Endothelial cell of umbilical vein (primary cell): Measurements from ENCODE around the gene RNLS. TPM values are rescaled to one million over a fixed set of nuclear protein-coding genes. Genes with fewer than 3 reads are reported as not detected.

Source experiments
- BruUV-seq: library from RNA; stranded (reverse); fragments of 400-500 nt; replicated peaks from 2 replicates; lab custom pipeline; 2021; lab: Mats Ljungman, UMichigan
- CTCF ChIA-PET: fragments of 300-600, 350-600 bp; sonication (Branson Sonifier 250); formaldehyde crosslinking; loops from one replicate; lab custom pipeline; 2021; ENCODE audit warnings: antibody characterized with exemption, inconsistent platforms; lab: Charles Lee
- POLR2A ChIA-PET: fragments of 300-600, 350-600 bp; sonication (Branson Sonifier 250); formaldehyde crosslinking; loops from one replicate; lab custom pipeline; 2021; ENCODE audit warnings: antibody characterized with exemption, inconsistent platforms; lab: Charles Lee
- DNase-seq: peaks from one replicate; pipeline ENCODE4 v3.0.0-alpha.2; 2011; ENCODE audit warnings: low read depth, low spot score
- FAIRE-seq: peaks from 2 replicates; lab custom pipeline; 2011; peaks lifted over from hg19 to GRCh38; lab: Jason Lieb, UNC
- H2AFZ ChIP-seq: 2 replicates; pipeline ENCODE4 v1.6.0; 2012; ENCODE audit warnings: low read depth, low read length, control low read depth, inconsistent platforms
- H3K27ac ChIP-seq: 2 replicates; pipeline ENCODE4 v1.5.1; 2011; ENCODE audit warnings: low read depth, mild to moderate bottlenecking, control low read depth, low read length, moderate library complexity; ENCODE audit not compliant: insufficient read depth
- H3K27me3 ChIP-seq, 2 experiments: 2 replicates each; pipeline versions ENCODE4 v1.6.0 to v1.6.1; 2011; ENCODE audit warnings: low read length in 2 of 2, mixed read lengths in 1 of 2; ENCODE audit not compliant: control insufficient read depth in 2 of 2, insufficient read depth in 2 of 2
- H3K36me3 ChIP-seq, 2 experiments: 2 replicates in 1 of 2; 3 replicates in 1 of 2; pipeline ENCODE4 v1.5.1; 2011; ENCODE audit warnings: low read length in 2 of 2, mild to moderate bottlenecking in 1 of 2, moderate library complexity in 1 of 2; ENCODE audit not compliant: control insufficient read depth in 2 of 2, insufficient read depth in 2 of 2; ENCODE audit errors: extremely low read depth in 1 of 2
- H3K4me1 ChIP-seq: 3 replicates; pipeline ENCODE4 v1.5.1; 2011; ENCODE audit warnings: mild to moderate bottlenecking, low read length; ENCODE audit not compliant: control insufficient read depth, insufficient read depth; ENCODE audit errors: extremely low read depth
- H3K4me2 ChIP-seq: 2 replicates; pipeline ENCODE4 v1.6.1; 2011; ENCODE audit warnings: low read length, control low read depth, mixed read lengths; ENCODE audit not compliant: insufficient read depth
- H3K4me3 ChIP-seq, 3 experiments: fragments of 200-600 bp in 1 of 3; sonication (generic), shearing (Covaris generic) in 1 of 3; replicated peaks in 1 of 3; 2 replicates each; pipeline ENCODE4 v1.5.1; 2011 to 2016; ENCODE audit warnings: control low read depth in 3 of 3, low read length in 3 of 3, mild to moderate bottlenecking in 2 of 3, inconsistent platforms in 1 of 3, low read depth in 1 of 3, moderate library complexity in 1 of 3; ENCODE audit not compliant: insufficient read depth in 1 of 3
- H3K79me2 ChIP-seq: 2 replicates; pipeline ENCODE4 v1.6.0; 2012; ENCODE audit warnings: low read length, inconsistent platforms; ENCODE audit not compliant: control insufficient read depth, insufficient read depth
- H3K9ac ChIP-seq: replicated peaks from 2 replicates; pipeline ENCODE3; 2011; ENCODE audit warnings: low read length, control low read depth; ENCODE audit not compliant: insufficient read depth; ENCODE audit errors: extremely low read depth
- H3K9me1 ChIP-seq: replicated peaks from 3 replicates; pipeline ENCODE4 v1.6.0; 2011; ENCODE audit warnings: mild to moderate bottlenecking, low read length; ENCODE audit not compliant: control insufficient read depth, insufficient read depth; ENCODE audit errors: extremely low read depth
- H3K9me3 ChIP-seq: replicated peaks from 2 replicates; pipeline ENCODE4 v1.5.1; 2012; ENCODE audit warnings: low read length, inconsistent platforms; ENCODE audit not compliant: control insufficient read depth, insufficient read depth
- H4K20me1 ChIP-seq: replicated peaks from 2 replicates; pipeline ENCODE3; 2011; ENCODE audit warnings: mild to moderate bottlenecking, low read length; ENCODE audit not compliant: control insufficient read depth, insufficient read depth; ENCODE audit errors: extremely low read depth
- EZH2 ChIP-seq: IDR thresholded peaks from 2 replicates; pipeline ENCODE4 v1.6.1; 2012; ENCODE audit warnings: borderline replicate concordance, low read depth, mild to moderate bottlenecking, moderate library complexity, low read length, inconsistent platforms; ENCODE audit not compliant: severe bottlenecking
- FOS ChIP-seq: IDR thresholded peaks from 2 replicates; pipeline ENCODE4 v1.6.1; 2011; ENCODE audit warnings: mild to moderate bottlenecking, low read length, moderate library complexity, borderline replicate concordance; ENCODE audit not compliant: insufficient read depth
- GATA2 ChIP-seq: IDR thresholded peaks from 2 replicates; pipeline ENCODE4 v1.7.0; 2011; ENCODE audit warnings: low read depth, mild to moderate bottlenecking, moderate library complexity, mixed read lengths, low read length; ENCODE audit not compliant: insufficient read length, insufficient read depth
- JUN ChIP-seq: IDR thresholded peaks from 2 replicates; pipeline ENCODE4 v1.6.1; 2011; ENCODE audit warnings: borderline replicate concordance, low read depth; ENCODE audit not compliant: insufficient read length, insufficient read depth
- MYC ChIP-seq: IDR thresholded peaks from one replicate; pipeline ENCODE4 v1.6.1; 2011; ENCODE audit warnings: mild to moderate bottlenecking, low read depth, low read length
- POLR2A ChIP-seq: IDR thresholded peaks from 2 replicates; pipeline ENCODE4 v1.6.1; 2012; ENCODE audit warnings: low read depth, mild to moderate bottlenecking, control low read depth, low read length
- POLR2AphosphoS5 ChIP-seq: IDR thresholded peaks from 2 replicates; pipeline ENCODE4 v1.6.1; 2012; ENCODE audit warnings: low read depth, mild to moderate bottlenecking, control low read depth, low read length, moderate library complexity; ENCODE audit not compliant: insufficient read depth
- dilution Hi-C: fragments of 300-500 bp; cut with MboI; formaldehyde crosslinking; loops from one replicate; pipeline ENCODE4 v1.15.0; 2019; ENCODE audit warnings: low sequenced_read_pairs; ENCODE audit not compliant: extremely low pct_ligation_motif_present
- intact Hi-C: fragments of 100-400 bp; cut with micrococcal nuclease; formaldehyde crosslinking; loops from one replicate; pipeline ENCODE4 v1.10.0; 2022
- polyA plus RNA-seq, 4 experiments: library from polyadenylated mRNA; depleted of rRNA in 3 of 4; stranded (reverse) in 3 of 4; unstranded in 1 of 4; fragments of >200 nt; gene quantifications; 2 replicates each; pipeline versions ENCODE4 v1.2.1 to v1.2.3, GENCODE V29; 2011 to 2012; ENCODE audit warnings: missing spikeins in 1 of 4
- total RNA-seq: library from RNA; stranded (reverse); gene quantifications from 2 replicates; pipeline ENCODE4 v1.2.3, GENCODE V29; 2021
- TF ChIP-seq, protein P1 (sequence below), 2 donors: IDR thresholded peaks; 1 replicate in 1 of 2; 2 replicates in 1 of 2; pipeline ENCODE4 v1.5.1; 2011; ENCODE audit warnings: low read length in 2 of 2, mild to moderate bottlenecking in 2 of 2, moderate library complexity in 2 of 2, control low read depth in 1 of 2, inconsistent platforms in 1 of 2, low read depth in 1 of 2; ENCODE audit not compliant: insufficient read depth in 1 of 2; ENCODE audit errors: extremely low read depth in 1 of 2
- TF ChIP-seq, protein P2 (sequence below): IDR thresholded peaks from 2 replicates; pipeline ENCODE4 v1.6.1; 2011; ENCODE audit not compliant: insufficient read depth, insufficient read length

The RNLS gene
- total and polyA plus RNA-seq, 2 donors (not counting 3 experiments of a cell fraction or from before 2014, with no cell fraction given): 2.5 to 4.6 TPM

- TF ChIP-seq JUN (no peak), POLR2A (no peak), MYC (no peak), POLR2AphosphoS5 (no peak), FOS (no peak), EZH2 (no peak), GATA2 (no peak)
- TF ChIP-seq, protein P1, sequence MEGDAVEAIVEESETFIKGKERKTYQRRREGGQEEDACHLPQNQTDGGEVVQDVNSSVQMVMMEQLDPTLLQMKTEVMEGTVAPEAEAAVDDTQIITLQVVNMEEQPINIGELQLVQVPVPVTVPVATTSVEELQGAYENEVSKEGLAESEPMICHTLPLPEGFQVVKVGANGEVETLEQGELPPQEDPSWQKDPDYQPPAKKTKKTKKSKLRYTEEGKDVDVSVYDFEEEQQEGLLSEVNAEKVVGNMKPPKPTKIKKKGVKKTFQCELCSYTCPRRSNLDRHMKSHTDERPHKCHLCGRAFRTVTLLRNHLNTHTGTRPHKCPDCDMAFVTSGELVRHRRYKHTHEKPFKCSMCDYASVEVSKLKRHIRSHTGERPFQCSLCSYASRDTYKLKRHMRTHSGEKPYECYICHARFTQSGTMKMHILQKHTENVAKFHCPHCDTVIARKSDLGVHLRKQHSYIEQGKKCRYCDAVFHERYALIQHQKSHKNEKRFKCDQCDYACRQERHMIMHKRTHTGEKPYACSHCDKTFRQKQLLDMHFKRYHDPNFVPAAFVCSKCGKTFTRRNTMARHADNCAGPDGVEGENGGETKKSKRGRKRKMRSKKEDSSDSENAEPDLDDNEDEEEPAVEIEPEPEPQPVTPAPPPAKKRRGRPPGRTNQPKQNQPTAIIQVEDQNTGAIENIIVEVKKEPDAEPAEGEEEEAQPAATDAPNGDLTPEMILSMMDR (IDR thresholded peaks at IDR 0.05; ENCODE audit: extremely low read depth in 1 of 2, insufficient read depth in 1 of 2, low read depth in 1 of 2, low read length in 2 of 2): no peak
- TF ChIP-seq, protein P2, sequence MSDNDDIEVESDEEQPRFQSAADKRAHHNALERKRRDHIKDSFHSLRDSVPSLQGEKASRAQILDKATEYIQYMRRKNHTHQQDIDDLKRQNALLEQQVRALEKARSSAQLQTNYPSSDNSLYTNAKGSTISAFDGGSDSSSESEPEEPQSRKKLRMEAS: no peak
- BruUV-seq: no TSS peak
- CTCF ChIA-PET: interaction anchor here (2.1 kb wide), 1 partner anchor 8 kb away, joined by 8 read pairs; no protein-coding TSS in a partner anchor
Observed at GRCh38 chr10:88491314-88491713, 91.8 kb downstream of the RNLS start.

More at GRCh38 chr10:88491314-88491713, 91.8 kb downstream of the RNLS start:
- intact Hi-C loops: no loop called here
- no peaks in the 10 kb centered on the region for H4K20me1 ChIP-seq
- H3K9ac ChIP-seq: no peak overlapping the region
- no peak for FAIRE-seq
- no peaks in the 10 kb centered on the region for H3K36me3 ChIP-seq
- POLR2A ChIA-PET: no interaction called here
- no peaks in the 10 kb centered on the region for H3K79me2 ChIP-seq
- dilution Hi-C loops: no loop called here
- no peaks in the 10 kb centered on the region for H3K9me1 ChIP-seq
- H3K4me2 ChIP-seq: no peak overlapping the region
- H2AFZ ChIP-seq: no peak overlapping the region
- H3K9me3 ChIP-seq: no peaks in the 10 kb centered on the region
- H3K27ac ChIP-seq: no peak overlapping the region
- no peaks in the 10 kb centered on the region for H3K4me1 ChIP-seq
- DNase-seq: no peak
- no peak overlapping the region for H3K4me3 ChIP-seq
- H3K27me3 ChIP-seq: no peaks in the 10 kb centered on the region
